H9 (cell line): ENCODE data around the gene SYF2. TPM values are rescaled to one million over a fixed set of nuclear protein-coding genes. Genes with fewer than 3 reads are reported as not detected.
A peak's percentile ranks its signal among the peaks of the same experiment; 100 is the strongest.

Experiments used
- DNase-seq: peaks from one replicate; pipeline ENCODE4 v3.0.0-alpha.2; 2017
- H2AFZ ChIP-seq: one replicate; pipeline ENCODE4 v1.6.1; 2013; ENCODE audit warnings: mild to moderate bottlenecking, low read length, control low read depth, moderate library complexity
- H2AK5ac ChIP-seq: 2 replicates; pipeline ENCODE4 v1.6.1; 2013; ENCODE audit warnings: low read length, control low read depth, mixed read lengths; ENCODE audit not compliant: insufficient read length
- H2BK120ac ChIP-seq: one replicate; pipeline ENCODE4 v1.6.1; 2013; ENCODE audit warnings: low read depth, mild to moderate bottlenecking, low read length, control low read depth, inconsistent platforms; ENCODE audit not compliant: poor library complexity, severe bottlenecking
- H2BK12ac ChIP-seq: 2 replicates; pipeline ENCODE4 v1.6.1; 2013; ENCODE audit warnings: low read length, control low read depth, mixed read lengths, low read depth; ENCODE audit not compliant: insufficient read length
- H2BK15ac ChIP-seq: 2 replicates; pipeline ENCODE4 v1.6.1; 2013; ENCODE audit warnings: low read depth, low read length, control low read depth
- H2BK20ac ChIP-seq: one replicate; pipeline ENCODE4 v1.6.1; 2013; ENCODE audit warnings: low read depth, mild to moderate bottlenecking, low read length, control low read depth, inconsistent platforms; ENCODE audit not compliant: poor library complexity, severe bottlenecking
- H2BK5ac ChIP-seq: 2 replicates; pipeline ENCODE4 v1.6.1; 2013; ENCODE audit warnings: low read length, control low read depth, mixed read lengths; ENCODE audit not compliant: insufficient read length
- H3K14ac ChIP-seq: 2 replicates; pipeline ENCODE4 v1.6.1; 2013; ENCODE audit warnings: low read length, control low read depth; ENCODE audit not compliant: insufficient read depth
- H3K18ac ChIP-seq: 2 replicates; pipeline ENCODE4 v1.6.1; 2013; ENCODE audit warnings: low read depth, mild to moderate bottlenecking, mixed read lengths, low read length, control low read depth; ENCODE audit not compliant: insufficient read length
- H3K23ac ChIP-seq: 2 replicates; pipeline ENCODE4 v1.6.1; 2013; ENCODE audit warnings: low read length, control low read depth, mixed read lengths, low read depth; ENCODE audit not compliant: insufficient read length
- H3K23me2 ChIP-seq: 2 replicates; pipeline ENCODE4 v1.6.1; 2013; ENCODE audit warnings: low read depth, mild to moderate bottlenecking, mixed read lengths, low read length, control low read depth; ENCODE audit not compliant: insufficient read length, poor library complexity, severe bottlenecking
- H3K27ac ChIP-seq: 2 replicates; pipeline ENCODE4 v1.5.1; 2013; ENCODE audit warnings: low read length, control low read depth, mixed read lengths, low read depth; ENCODE audit not compliant: insufficient read length
- H3K27me3 ChIP-seq: 2 replicates; pipeline ENCODE4 v1.6.1; 2013; ENCODE audit warnings: low read length, control low read depth, inconsistent platforms; ENCODE audit not compliant: insufficient read depth
- H3K4ac ChIP-seq: 2 replicates; pipeline ENCODE4 v1.6.1; 2013; ENCODE audit warnings: low read depth, mild to moderate bottlenecking, control low read depth, inconsistent platforms, low read length, moderate library complexity
- H3K4me1 ChIP-seq: 2 replicates; pipeline ENCODE4 v1.6.1; 2013; ENCODE audit warnings: low read length, control low read depth, inconsistent platforms; ENCODE audit not compliant: insufficient read depth
- H3K4me2 ChIP-seq: 2 replicates; pipeline ENCODE4 v1.6.1; 2013; ENCODE audit warnings: low read length, control low read depth, mixed read lengths; ENCODE audit not compliant: insufficient read length, insufficient read depth
- H3K56ac ChIP-seq: 2 replicates; pipeline ENCODE4 v1.6.1; 2013; ENCODE audit warnings: low read depth, mild to moderate bottlenecking, mixed read lengths, low read length, control low read depth; ENCODE audit not compliant: insufficient read length
- H3K79me1 ChIP-seq: 2 replicates; pipeline ENCODE4 v1.6.1; 2013; ENCODE audit warnings: low read depth, mild to moderate bottlenecking, moderate library complexity, low read length, control low read depth, inconsistent platforms; ENCODE audit not compliant: insufficient read depth, poor library complexity, severe bottlenecking
- H3K79me2 ChIP-seq: 2 replicates; pipeline ENCODE4 v1.6.1; 2013; ENCODE audit warnings: low read length, control low read depth, inconsistent platforms; ENCODE audit not compliant: insufficient read depth
- H3K9ac ChIP-seq: 2 replicates; pipeline ENCODE4 v1.6.1; 2013; ENCODE audit warnings: low read length, control low read depth, mixed read lengths; ENCODE audit not compliant: insufficient read length; ENCODE audit errors: extremely low read depth
- H3K9me3 ChIP-seq: one replicate; pipeline ENCODE4 v1.6.1; 2013; ENCODE audit warnings: low read depth, low read length, inconsistent platforms; ENCODE audit not compliant: control insufficient read depth
- H3T11ph ChIP-seq: one replicate; pipeline ENCODE4 v1.6.1; 2013; ENCODE audit warnings: mild to moderate bottlenecking, low read length, control low read depth, inconsistent platforms
- H4K20me1 ChIP-seq: one replicate; pipeline ENCODE4 v1.6.1; 2013; ENCODE audit not compliant: control insufficient read depth, insufficient read length, insufficient read depth
- H4K5ac ChIP-seq: 2 replicates; pipeline ENCODE4 v1.6.1; 2013; ENCODE audit warnings: low read depth, mild to moderate bottlenecking, mixed read lengths, low read length, control low read depth; ENCODE audit not compliant: insufficient read length
- H4K8ac ChIP-seq: replicated peaks from 2 replicates; pipeline ENCODE4 v1.6.1; 2013; ENCODE audit warnings: low read length, control low read depth, mixed read lengths, low read depth; ENCODE audit not compliant: insufficient read length
- H4K91ac ChIP-seq: 2 replicates; pipeline ENCODE4 v1.6.1; 2013; ENCODE audit warnings: low read depth, mild to moderate bottlenecking, moderate library complexity, mixed read lengths, low read length, control low read depth; ENCODE audit not compliant: insufficient read length
- H3K27ac Mint-ChIP-seq, 3 experiments: 2 replicates in 2 of 3; 3 replicates in 1 of 3; pipeline ENCODE4 v1.8.0; 2020 to 2021; ENCODE audit warnings: mixed read lengths in 3 of 3, mild to moderate bottlenecking in 1 of 3, moderate library complexity in 1 of 3
- H3K27me3 Mint-ChIP-seq: 2 replicates; pipeline ENCODE4 v1.8.0; 2021; ENCODE audit warnings: low read depth, mild to moderate bottlenecking, moderate library complexity, mixed read lengths
- H3K36me3 Mint-ChIP-seq, 3 experiments: 2 replicates in 2 of 3; 3 replicates in 1 of 3; pipeline ENCODE4 v1.8.0; 2020 to 2021; ENCODE audit warnings: low read depth in 3 of 3, mixed read lengths in 3 of 3; ENCODE audit not compliant: insufficient read depth in 1 of 3
- H3K4me1 Mint-ChIP-seq, 2 experiments: 2 replicates each; pipeline ENCODE4 v1.8.0; 2020; ENCODE audit warnings: mixed read lengths in 2 of 2
- H3K4me3 Mint-ChIP-seq, 2 experiments: 2 replicates in 1 of 2; 3 replicates in 1 of 2; pipeline ENCODE4 v1.8.0; 2020 to 2021; ENCODE audit warnings: mild to moderate bottlenecking in 2 of 2, mixed read lengths in 2 of 2, moderate library complexity in 1 of 2
- H3K9me3 Mint-ChIP-seq, 2 experiments: 2 replicates in 1 of 2; 3 replicates in 1 of 2; pipeline ENCODE4 v1.8.0; 2020; ENCODE audit warnings: mild to moderate bottlenecking in 2 of 2, mixed read lengths in 2 of 2, moderate library complexity in 1 of 2
- WGBS: extraction: QIAGEN DNeasy Blood & Tissue Kit; methylation state at CpG from one replicate; pipeline ENCODE4 v1.1.7; 2013; ENCODE audit warnings: missing lambda C conversion rate, low lambda C conversion rate, mixed read lengths; ENCODE audit not compliant: insufficient read length; ENCODE audit errors: extremely low coverage; 5-methylcytosine and 5-hydroxymethylcytosine counted together
- total RNA-seq: library from RNA; stranded (reverse); gene quantifications from 2 replicates; pipeline ENCODE4 v1.2.1, GENCODE V29; 2021
- TF ChIP-seq, protein P1 (sequence below): fragments of 200-600 bp; sonication (generic); conservative IDR thresholded peaks from 3 replicates; pipeline ENCODE4 v1.8.0; 2021; ENCODE audit warnings: antibody characterized with exemption, mild to moderate bottlenecking

SYF2 gene
- total RNA-seq, 1 experiment from 2014 or later, result 36.5 TPM

DNA sequence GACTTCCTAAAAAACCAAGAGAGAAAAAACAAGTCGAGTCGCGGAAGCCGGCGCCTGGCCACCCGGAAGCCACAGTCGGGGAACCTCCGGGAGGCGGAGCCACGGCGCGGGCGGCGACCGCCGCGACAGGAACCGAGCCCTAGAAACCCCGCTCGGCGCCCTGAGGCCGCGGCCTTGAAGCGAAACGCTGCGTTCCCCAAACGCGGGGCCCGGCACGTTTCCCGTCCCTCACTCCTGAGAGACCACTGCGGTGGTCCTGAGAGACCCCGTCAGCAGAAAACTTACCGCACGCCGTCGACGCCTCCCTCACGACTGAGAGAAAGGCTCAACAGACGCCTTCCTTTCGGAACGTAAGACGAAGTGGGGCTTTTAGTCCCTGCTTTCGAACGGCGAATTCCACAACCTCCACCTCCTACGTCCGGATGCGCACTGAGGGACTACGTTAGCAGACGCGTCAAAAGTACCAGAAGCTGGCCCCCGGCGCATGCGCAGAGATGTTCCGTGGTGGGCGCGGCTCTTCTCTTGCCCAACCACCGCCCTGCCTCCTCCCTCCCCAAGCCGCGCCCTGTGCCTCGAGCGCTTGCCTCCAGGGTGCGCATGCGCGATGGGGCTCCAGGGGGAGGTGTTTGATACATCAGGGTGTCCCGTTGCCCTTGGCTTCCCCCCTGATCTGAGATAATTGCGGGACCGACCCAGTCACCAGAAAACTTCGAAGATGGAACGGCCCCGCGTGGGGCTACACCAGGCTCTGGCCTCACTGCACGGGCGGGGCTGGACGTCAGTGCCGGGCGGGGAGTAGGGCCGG is 14.9 kb upstream of the SYF2 start, which contains the start of gene RSRP1:
TSS of gene RSRP1 (minus strand) at position 431 of the 805 bp plus-strand sequence. CDS start 491 bp downstream, outside the sequence.
- no peak within 1 kb of the TSS; the same call in 1 of the 2 replicates for H3K4ac ChIP-seq
- no peak within 1 kb of the TSS for H4K91ac ChIP-seq
- H3K9me3 Mint-ChIP-seq, result no peaks in the 10 kb centered on the region
- H2BK15ac ChIP-seq, result no peak within 1 kb of the TSS
- H3K27ac ChIP-seq, result peak within 1 kb of the TSS; percentile 37
- H2BK12ac ChIP-seq, result no peak within 1 kb of the TSS
- TF ChIP-seq, protein P1, sequence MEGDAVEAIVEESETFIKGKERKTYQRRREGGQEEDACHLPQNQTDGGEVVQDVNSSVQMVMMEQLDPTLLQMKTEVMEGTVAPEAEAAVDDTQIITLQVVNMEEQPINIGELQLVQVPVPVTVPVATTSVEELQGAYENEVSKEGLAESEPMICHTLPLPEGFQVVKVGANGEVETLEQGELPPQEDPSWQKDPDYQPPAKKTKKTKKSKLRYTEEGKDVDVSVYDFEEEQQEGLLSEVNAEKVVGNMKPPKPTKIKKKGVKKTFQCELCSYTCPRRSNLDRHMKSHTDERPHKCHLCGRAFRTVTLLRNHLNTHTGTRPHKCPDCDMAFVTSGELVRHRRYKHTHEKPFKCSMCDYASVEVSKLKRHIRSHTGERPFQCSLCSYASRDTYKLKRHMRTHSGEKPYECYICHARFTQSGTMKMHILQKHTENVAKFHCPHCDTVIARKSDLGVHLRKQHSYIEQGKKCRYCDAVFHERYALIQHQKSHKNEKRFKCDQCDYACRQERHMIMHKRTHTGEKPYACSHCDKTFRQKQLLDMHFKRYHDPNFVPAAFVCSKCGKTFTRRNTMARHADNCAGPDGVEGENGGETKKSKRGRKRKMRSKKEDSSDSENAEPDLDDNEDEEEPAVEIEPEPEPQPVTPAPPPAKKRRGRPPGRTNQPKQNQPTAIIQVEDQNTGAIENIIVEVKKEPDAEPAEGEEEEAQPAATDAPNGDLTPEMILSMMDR, result no peak
- H4K8ac ChIP-seq, result no peak within 1 kb of the TSS
- peak within 1 kb of the TSS; percentile 95 to 98 for H3K4me3 Mint-ChIP-seq
- H3K9ac ChIP-seq, result peak within 1 kb of the TSS; percentile 81
- no CpG with 5 or more reads among the region's 79 CpGs for WGBS
- H3K56ac ChIP-seq, result no peak within 1 kb of the TSS
- H3K27me3 Mint-ChIP-seq, result no peaks in the 10 kb centered on the region; the same call in 1 of the 2 replicates
- no peak within 1 kb of the TSS for H2AFZ ChIP-seq
- peaks cover 28 to 46% (median 39%) of the 10 kb centered on the region in 3 experiments for H3K36me3 Mint-ChIP-seq
- DNase-seq, result peak; percentile 99
- H3K9me3 ChIP-seq, result no peaks in the 10 kb centered on the region
- no peak within 1 kb of the TSS for H2BK5ac ChIP-seq
- no peaks in the 10 kb centered on the region for H3K27me3 ChIP-seq
- H2AK5ac ChIP-seq, result no peak within 1 kb of the TSS
- no peak within 1 kb of the TSS for H3T11ph ChIP-seq
- H3K18ac ChIP-seq, result peak within 1 kb of the TSS; percentile 47
- no peak within 1 kb of the TSS for H3K23ac ChIP-seq
- peak within 1 kb of the TSS; percentile 78 for H3K4me2 ChIP-seq
- H2BK20ac ChIP-seq, result no peak within 1 kb of the TSS
- H4K5ac ChIP-seq, result no peak within 1 kb of the TSS
- H3K23me2 ChIP-seq, result peaks cover 9% of the 10 kb centered on the region
- H3K14ac ChIP-seq, result peak within 1 kb of the TSS; percentile 81
- H3K27ac Mint-ChIP-seq, result peak within 1 kb of the TSS; percentile 98 to 99 (median 98)
- H3K4me1 ChIP-seq, result no peaks in the 10 kb centered on the region
- peaks cover 5% of the 10 kb centered on the region; the same call in 1 of the 2 replicates for H3K79me2 ChIP-seq
- no peaks in the 10 kb centered on the region for H3K79me1 ChIP-seq
- no peaks in the 10 kb centered on the region for H4K20me1 ChIP-seq
- no peak within 1 kb of the TSS for H2BK120ac ChIP-seq
- H3K4me1 Mint-ChIP-seq, result peaks cover 18 to 24% of the 10 kb centered on the region in 2 experiments
